H1 (cell line): ENCODE results near the gene SYT6. TPM values are rescaled to one million over a fixed set of nuclear protein-coding genes. Genes with fewer than 3 reads are reported as not detected.

Experiments used
- CTCF ChIA-PET: fragments of 300-600 bp; sonication (Branson Sonifier 250); formaldehyde crosslinking; loops from one replicate; lab custom pipeline; 2021; ENCODE audit not compliant: partially characterized antibody; lab: Charles Lee
- POLR2A ChIA-PET: fragments of 300-600 bp; sonication (Branson Sonifier 250); formaldehyde crosslinking; loops from one replicate; lab custom pipeline; 2021; ENCODE audit warnings: inconsistent platforms; ENCODE audit not compliant: partially characterized antibody; lab: Charles Lee
- DNase-seq, 2 experiments: peaks; one replicate each; pipeline versions ENCODE4 v3.0.0 to v3.0.0-alpha.2; 2010 to 2022; ENCODE audit warnings: low spot score in 2 of 2, low read depth in 1 of 2, mixed read lengths in 1 of 2
- FAIRE-seq: peaks from 2 replicates; lab custom pipeline; 2011; peaks lifted over from hg19 to GRCh38; lab: Jason Lieb, UNC
- H2AFZ ChIP-seq: 2 replicates; pipeline ENCODE4 v1.8.1; 2012; ENCODE audit warnings: low read length, inconsistent platforms
- H2AK5ac ChIP-seq: 2 replicates; pipeline ENCODE4 v1.6.1; 2013; ENCODE audit warnings: low read depth, low read length
- H2BK120ac ChIP-seq: replicated peaks from 2 replicates; pipeline ENCODE3; 2013; ENCODE audit warnings: low read depth, low read length, inconsistent platforms
- H2BK12ac ChIP-seq: 2 replicates; pipeline ENCODE4 v1.6.1; 2013; ENCODE audit warnings: low read depth, low read length
- H2BK15ac ChIP-seq: 2 replicates; pipeline ENCODE4 v1.6.1; 2013; ENCODE audit warnings: low read length
- H2BK20ac ChIP-seq: 2 replicates; pipeline ENCODE4 v1.6.1; 2013; ENCODE audit warnings: low read length
- H2BK5ac ChIP-seq: 2 replicates; pipeline ENCODE4 v1.6.1; 2013; ENCODE audit warnings: low read depth, low read length
- H3K14ac ChIP-seq: 2 replicates; pipeline ENCODE4 v1.6.1; 2013; ENCODE audit warnings: inconsistent platforms; ENCODE audit not compliant: insufficient read length
- H3K18ac ChIP-seq: 2 replicates; pipeline ENCODE4 v1.6.1; 2013; ENCODE audit warnings: low read length; ENCODE audit errors: extremely low read depth
- H3K23ac ChIP-seq: 2 replicates; pipeline ENCODE4 v1.6.1; 2013; ENCODE audit warnings: inconsistent platforms; ENCODE audit not compliant: insufficient read length
- H3K23me2 ChIP-seq: 2 replicates; pipeline ENCODE4 v1.6.1; 2013; ENCODE audit warnings: low read depth, low read length
- H3K27ac ChIP-seq: 2 replicates; pipeline ENCODE4 v1.6.1; 2011; ENCODE audit warnings: low read depth, low read length, inconsistent platforms
- H3K27me3 ChIP-seq, 4 experiments: replicated peaks in 1 of 4; 1 replicate in 1 of 4; 2 replicates in 3 of 4; pipeline versions ENCODE4 v1.6.1 to v1.8.1; 2011 to 2013; ENCODE audit warnings: low read length in 3 of 4, mild to moderate bottlenecking in 3 of 4, inconsistent platforms in 2 of 4, mixed read lengths in 2 of 4, moderate library complexity in 1 of 4; ENCODE audit not compliant: control insufficient read depth in 3 of 4, insufficient read depth in 3 of 4; ENCODE audit errors: extremely low read depth in 1 of 4
- H3K36me3 ChIP-seq, 4 experiments: 2 replicates each; pipeline versions ENCODE4 v1.6.1 to v1.8.1; 2011 to 2013; ENCODE audit warnings: mild to moderate bottlenecking in 4 of 4, low read length in 3 of 4, moderate library complexity in 2 of 4, control low read depth in 1 of 4, inconsistent platforms in 1 of 4; ENCODE audit not compliant: insufficient read depth in 4 of 4, control insufficient read depth in 2 of 4
- H3K4ac ChIP-seq: replicated peaks from 2 replicates; pipeline ENCODE3; 2013; ENCODE audit warnings: low read length, low read depth, mixed read lengths, inconsistent platforms; ENCODE audit not compliant: insufficient read length
- H3K4me1 ChIP-seq, 4 experiments: replicated peaks in 1 of 4; 1 replicate in 1 of 4; 2 replicates in 3 of 4; pipeline versions ENCODE4 v1.6.1 to v1.8.1; 2011 to 2013; ENCODE audit warnings: low read length in 3 of 4, inconsistent platforms in 2 of 4, mixed read lengths in 1 of 4; ENCODE audit not compliant: insufficient read depth in 4 of 4, control insufficient read depth in 3 of 4
- H3K4me2 ChIP-seq, 2 experiments: 2 replicates each; pipeline versions ENCODE4 v1.6.1 to v1.8.1; 2011 to 2013; ENCODE audit warnings: low read depth in 2 of 2, low read length in 2 of 2, control low read depth in 1 of 2, inconsistent platforms in 1 of 2, mild to moderate bottlenecking in 1 of 2; ENCODE audit not compliant: insufficient read depth in 1 of 2
- H3K4me3 ChIP-seq, 4 experiments: fragments of 200-600, 300-600 bp in 1 of 4; sonication (generic), shearing (Covaris generic), sonication (Bioruptor Twin) in 1 of 4; 2 replicates each; pipeline versions ENCODE4 v1.5.1 to v1.8.1; 2011 to 2016; ENCODE audit warnings: low read length in 4 of 4, low read depth in 3 of 4, control low read depth in 2 of 4, inconsistent platforms in 2 of 4, mild to moderate bottlenecking in 2 of 4, mixed read lengths in 1 of 4, moderate library complexity in 1 of 4; ENCODE audit not compliant: insufficient read depth in 2 of 4; ENCODE audit errors: extremely low read depth in 1 of 4
- H3K56ac ChIP-seq: replicated peaks from 2 replicates; pipeline ENCODE3; 2013; ENCODE audit warnings: low read depth, mild to moderate bottlenecking, mixed read lengths, low read length, inconsistent platforms; ENCODE audit not compliant: insufficient read length
- H3K79me1 ChIP-seq: 2 replicates; pipeline ENCODE4 v1.6.1; 2013; ENCODE audit warnings: low read depth, low read length, control low read depth
- H3K79me2 ChIP-seq, 2 experiments: 2 replicates each; pipeline versions ENCODE4 v1.6.1 to v1.8.1; 2012 to 2013; ENCODE audit warnings: low read length in 2 of 2, mild to moderate bottlenecking in 2 of 2, inconsistent platforms in 1 of 2; ENCODE audit not compliant: insufficient read depth in 2 of 2, control insufficient read depth in 1 of 2
- H3K9ac ChIP-seq, 4 experiments: replicated peaks in 1 of 4; 1 replicate in 1 of 4; 2 replicates in 3 of 4; pipeline versions ENCODE4 v1.6.1 to v1.8.1; 2011 to 2013; ENCODE audit warnings: low read depth in 3 of 4, low read length in 3 of 4, control low read depth in 2 of 4, mild to moderate bottlenecking in 2 of 4, moderate library complexity in 2 of 4, inconsistent platforms in 1 of 4; ENCODE audit errors: extremely low read depth in 1 of 4
- H3K9me3 ChIP-seq, 2 experiments: 2 replicates each; pipeline versions ENCODE4 v1.6.1 to v1.8.1; 2012 to 2013; ENCODE audit warnings: mild to moderate bottlenecking in 2 of 2, moderate library complexity in 2 of 2, control low read depth in 1 of 2, inconsistent platforms in 1 of 2, low read depth in 1 of 2, low read length in 1 of 2, mixed read lengths in 1 of 2; ENCODE audit not compliant: insufficient read depth in 2 of 2
- H4K20me1 ChIP-seq, 2 experiments: replicated peaks in 1 of 2; 2 replicates each; pipeline versions ENCODE3 to v1.8.1; 2011 to 2013; ENCODE audit warnings: inconsistent platforms in 2 of 2, low read length in 2 of 2, mild to moderate bottlenecking in 1 of 2; ENCODE audit not compliant: insufficient read depth in 2 of 2, control insufficient read depth in 1 of 2
- H4K5ac ChIP-seq: 2 replicates; pipeline ENCODE4 v1.6.1; 2013; ENCODE audit warnings: low read length, low read depth, mixed read lengths, inconsistent platforms; ENCODE audit not compliant: insufficient read length
- H4K8ac ChIP-seq: 2 replicates; pipeline ENCODE4 v1.8.0; 2013; ENCODE audit warnings: mild to moderate bottlenecking, moderate library complexity, low read length, inconsistent platforms; ENCODE audit not compliant: insufficient read depth; ENCODE audit errors: extremely low read depth
- H4K91ac ChIP-seq: replicated peaks from 2 replicates; pipeline ENCODE3; 2013; ENCODE audit warnings: low read length, mixed read lengths, inconsistent platforms; ENCODE audit not compliant: insufficient read length
- BRCA1 ChIP-seq: IDR thresholded peaks from 2 replicates; pipeline ENCODE4 v1.6.1; 2012; ENCODE audit warnings: low read depth, low read length, improper control_type of control experiment
- CHD2 ChIP-seq: IDR thresholded peaks from 2 replicates; pipeline ENCODE4 v1.6.1; 2012; ENCODE audit warnings: low read length, improper control_type of control experiment
- EP300 ChIP-seq, 2 experiments: IDR thresholded peaks; 1 replicate in 1 of 2; 2 replicates in 1 of 2; pipeline ENCODE4 v1.6.1; 2011 to 2012; ENCODE audit warnings: low read depth in 2 of 2, low read length in 2 of 2, mild to moderate bottlenecking in 2 of 2, borderline replicate concordance in 1 of 2, inconsistent platforms in 1 of 2, moderate library complexity in 1 of 2
- HDAC2 ChIP-seq, 2 experiments: fragments of 300-600 bp in 1 of 2; sonication (generic) in 1 of 2; IDR thresholded peaks; 2 replicates each; pipeline ENCODE4 v1.6.1; 2011 to 2012; ENCODE audit warnings: low read depth in 2 of 2, low read length in 2 of 2, mild to moderate bottlenecking in 2 of 2, moderate library complexity in 2 of 2, borderline replicate concordance in 1 of 2, inconsistent platforms in 1 of 2
- JUN ChIP-seq: IDR thresholded peaks from 2 replicates; pipeline ENCODE4 v1.6.1; 2011; ENCODE audit warnings: low read depth, mild to moderate bottlenecking, improper control_type of control experiment, low read length
- KDM5A ChIP-seq: fragments of 200-600 bp; IDR thresholded peaks from 2 replicates; pipeline ENCODE4 v1.7.1; 2012; ENCODE audit warnings: mild to moderate bottlenecking, low read length, inconsistent platforms, mixed read lengths
- NANOG ChIP-seq: IDR thresholded peaks from 2 replicates; pipeline ENCODE4 v1.6.1; 2011; ENCODE audit warnings: low read length, low read depth, mild to moderate bottlenecking, inconsistent platforms; ENCODE audit not compliant: insufficient read depth, poor library complexity, severe bottlenecking
- SRF ChIP-seq: IDR thresholded peaks from 2 replicates; pipeline ENCODE4 v1.6.1; 2011; ENCODE audit warnings: mild to moderate bottlenecking, low read depth, low read length, moderate library complexity
- WGBS, 2 experiments: shearing (Covaris generic) in 1 of 2; methylation state at CpG; one replicate each; pipeline versions ENCODE4 v1.1.6 to v1.1.7; 2013 to 2015; ENCODE audit warnings: low lambda C conversion rate in 2 of 2, mixed read lengths in 2 of 2, inconsistent platforms in 1 of 2, low coverage in 1 of 2, missing lambda C conversion rate in 1 of 2; ENCODE audit not compliant: insufficient replicate concordance in 2 of 2, insufficient coverage in 1 of 2, insufficient read length in 1 of 2; ENCODE audit errors: extremely low coverage in 1 of 2, missing lambda C conversion rate in 1 of 2; 5-methylcytosine and 5-hydroxymethylcytosine counted together
- polyA plus RNA-seq, 7 experiments: library from polyadenylated mRNA; depleted of rRNA in 3 of 7; stranded (reverse) in 5 of 7; unstranded in 2 of 7; fragments of >200 nt in 5 of 7; fragments of 200-250 nt in 2 of 7; gene quantifications; 1 replicate in 5 of 7; 2 replicates in 1 of 7; 4 replicates in 1 of 7; pipeline versions ENCODE4 v1.2.1 to v1.2.3, GENCODE V29; 2011 to 2013; ENCODE audit warnings: missing spikeins in 2 of 7, mixed read lengths in 2 of 7
- total RNA-seq: library from RNA; stranded (reverse); fragmentation: NEBNext Ultra II Directional; extraction: Animal tissue kit (Norgen Biotek cat#: 25700); gene quantifications from 2 replicates; pipeline ENCODE4 v1.2.1, GENCODE V29; 2021
- TF ChIP-seq, protein P1 (sequence below), 3 experiments: IDR thresholded peaks; 1 replicate in 2 of 3; 2 replicates in 1 of 3; pipeline versions ENCODE4 v1.5.1 to v1.6.1; 2011; ENCODE audit warnings: low read length in 3 of 3, mild to moderate bottlenecking in 3 of 3, inconsistent platforms in 2 of 3, low read depth in 1 of 3, moderate library complexity in 1 of 3; ENCODE audit not compliant: insufficient read depth in 1 of 3; ENCODE audit errors: control extremely low read depth in 1 of 3

SYT6 gene
- total and polyA plus RNA-seq, 2 of the 8 experiments (the other 6 are each of a cell fraction or from before 2014, with no cell fraction given), result 33.7 to 83.5 TPM

GRCh38 chr1:114054148-114054547 lies 99.5 kb downstream of the SYT6 start:
- FAIRE-seq (no peak), DNase-seq (no peak)
- no peaks in the 10 kb centered on the region for H3K4me1 ChIP-seq
- no peaks in the 10 kb centered on the region for H3K27me3 ChIP-seq
- no peaks in the 10 kb centered on the region for H3K79me2 ChIP-seq
- peak overlapping the region; percentile 19 for H4K91ac ChIP-seq
- no peak overlapping the region for H3K4me2 ChIP-seq
- no peaks in the 10 kb centered on the region; a peak in 1 of 8 replicates for H3K36me3 ChIP-seq
- no peak overlapping the region for H4K5ac ChIP-seq
- H3K27ac ChIP-seq, result no peak overlapping the region
- H4K8ac ChIP-seq, result no peak overlapping the region
- H4K20me1 ChIP-seq, result no peaks in the 10 kb centered on the region
- H2BK5ac ChIP-seq, result peak overlapping the region; percentile 28; the same call in 1 of the 2 replicates
- peak overlapping the region; percentile 80; the same call in 1 of the 2 replicates for H2BK12ac ChIP-seq
- H2BK120ac ChIP-seq, result no peak overlapping the region
- H2AK5ac ChIP-seq, result peak overlapping the region; percentile 87
- no peak overlapping the region for H3K14ac ChIP-seq
- no peak overlapping the region for H3K56ac ChIP-seq
- no peaks in the 10 kb centered on the region for H3K79me1 ChIP-seq
- no peak overlapping the region for H2AFZ ChIP-seq
- H3K4me3 ChIP-seq, result no peak overlapping the region
- H3K23ac ChIP-seq, result no peak overlapping the region
- H3K9ac ChIP-seq, result no peak overlapping the region
- ChIA-PET POLR2A (no interaction called here), CTCF (interaction anchor here (0.6 to 2.0 kb wide), 4 partner anchors 19 to 78 kb away, joined by 3 to 5 read pairs (median 3); no protein-coding TSS in a partner anchor)
- H3K9me3 ChIP-seq, result no peaks in the 10 kb centered on the region
- H3K18ac ChIP-seq, result no peak overlapping the region
- peak overlapping the region; percentile 67 for H2BK15ac ChIP-seq
- 92 to 100% methylated on average over 1 to 2 of the region's 2 CpGs for whole genome bisulfite sequencing, 2 experiments
- H3K23me2 ChIP-seq, result peaks cover 8% of the 10 kb centered on the region; the same call in 1 of the 2 replicates
- H3K4ac ChIP-seq, result no peak overlapping the region
- TF ChIP-seq, protein P1, sequence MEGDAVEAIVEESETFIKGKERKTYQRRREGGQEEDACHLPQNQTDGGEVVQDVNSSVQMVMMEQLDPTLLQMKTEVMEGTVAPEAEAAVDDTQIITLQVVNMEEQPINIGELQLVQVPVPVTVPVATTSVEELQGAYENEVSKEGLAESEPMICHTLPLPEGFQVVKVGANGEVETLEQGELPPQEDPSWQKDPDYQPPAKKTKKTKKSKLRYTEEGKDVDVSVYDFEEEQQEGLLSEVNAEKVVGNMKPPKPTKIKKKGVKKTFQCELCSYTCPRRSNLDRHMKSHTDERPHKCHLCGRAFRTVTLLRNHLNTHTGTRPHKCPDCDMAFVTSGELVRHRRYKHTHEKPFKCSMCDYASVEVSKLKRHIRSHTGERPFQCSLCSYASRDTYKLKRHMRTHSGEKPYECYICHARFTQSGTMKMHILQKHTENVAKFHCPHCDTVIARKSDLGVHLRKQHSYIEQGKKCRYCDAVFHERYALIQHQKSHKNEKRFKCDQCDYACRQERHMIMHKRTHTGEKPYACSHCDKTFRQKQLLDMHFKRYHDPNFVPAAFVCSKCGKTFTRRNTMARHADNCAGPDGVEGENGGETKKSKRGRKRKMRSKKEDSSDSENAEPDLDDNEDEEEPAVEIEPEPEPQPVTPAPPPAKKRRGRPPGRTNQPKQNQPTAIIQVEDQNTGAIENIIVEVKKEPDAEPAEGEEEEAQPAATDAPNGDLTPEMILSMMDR (IDR thresholded peaks at IDR 0.05; ENCODE audit: control extremely low read depth in 1 of 3, insufficient read depth in 1 of 3, low read depth in 1 of 3, low read length in 3 of 3), result no peak
- TF ChIP-seq BRCA1, result no peak
- no peak for TF ChIP-seq CHD2
- no peak for TF ChIP-seq SRF
- no peak for TF ChIP-seq NANOG
- TF ChIP-seq HDAC2 (IDR thresholded peaks at IDR 0.05; ENCODE audit: borderline replicate concordance in 1 of 2, low read depth in 2 of 2, low read length in 2 of 2), result no peak
- no peak for TF ChIP-seq KDM5A
- TF ChIP-seq EP300 (IDR thresholded peaks at IDR 0.05; ENCODE audit: borderline replicate concordance in 1 of 2, low read depth in 2 of 2, low read length in 2 of 2), result no peak
- no peak for TF ChIP-seq JUN
- H2BK20ac ChIP-seq, result peak overlapping the region; percentile 94
